HL-60 (cell line): ENCODE data around the gene AOC1.

Experiments used
- DNase-seq, 2 experiments: peaks; one replicate each; pipeline ENCODE4 v3.0.0-alpha.2; 2010 to 2020; ENCODE audit warnings: low read depth in 1 of 2, low spot score in 1 of 2
- H3K27ac ChIP-seq: fragments of 250-450 bp; sonication (Bioruptor Pico); replicated peaks from 2 replicates; pipeline ENCODE4 v1.5.1; 2020; ENCODE audit warnings: mild to moderate bottlenecking, moderate library complexity
- H3K27me3 ChIP-seq: fragments of 250-450 bp; sonication (Bioruptor Pico); 2 replicates; pipeline ENCODE4 v1.5.1; 2021; ENCODE audit warnings: mild to moderate bottlenecking, moderate library complexity; ENCODE audit not compliant: insufficient read depth, poor library complexity, severe bottlenecking
- H3K4me3 ChIP-seq: replicated peaks from 2 replicates; pipeline ENCODE4 v1.5.1; 2011; ENCODE audit warnings: mild to moderate bottlenecking, control low read depth, low read length; ENCODE audit not compliant: insufficient read depth
- GABPA ChIP-seq: IDR thresholded peaks from 2 replicates; pipeline ENCODE4 v1.6.1; 2012; ENCODE audit warnings: low read depth
- POLR2AphosphoS5 ChIP-seq: IDR thresholded peaks from 2 replicates; pipeline ENCODE4 v1.6.1; 2012; ENCODE audit warnings: low read depth
- SPI1 ChIP-seq: IDR thresholded peaks from 2 replicates; pipeline ENCODE4 v1.6.1; 2012; ENCODE audit warnings: low read depth, mild to moderate bottlenecking, borderline replicate concordance
- TF ChIP-seq, protein P1 (sequence below): IDR thresholded peaks from one replicate; pipeline ENCODE4 v1.5.1; 2011; ENCODE audit warnings: low read length, control low read depth, inconsistent platforms; ENCODE audit not compliant: insufficient read depth
- TF ChIP-seq, protein P2 (sequence below): IDR thresholded peaks from 2 replicates; pipeline ENCODE4 v1.6.1; 2012; ENCODE audit warnings: low read depth; ENCODE audit not compliant: insufficient replicate concordance

Gene AOC1

DNA sequence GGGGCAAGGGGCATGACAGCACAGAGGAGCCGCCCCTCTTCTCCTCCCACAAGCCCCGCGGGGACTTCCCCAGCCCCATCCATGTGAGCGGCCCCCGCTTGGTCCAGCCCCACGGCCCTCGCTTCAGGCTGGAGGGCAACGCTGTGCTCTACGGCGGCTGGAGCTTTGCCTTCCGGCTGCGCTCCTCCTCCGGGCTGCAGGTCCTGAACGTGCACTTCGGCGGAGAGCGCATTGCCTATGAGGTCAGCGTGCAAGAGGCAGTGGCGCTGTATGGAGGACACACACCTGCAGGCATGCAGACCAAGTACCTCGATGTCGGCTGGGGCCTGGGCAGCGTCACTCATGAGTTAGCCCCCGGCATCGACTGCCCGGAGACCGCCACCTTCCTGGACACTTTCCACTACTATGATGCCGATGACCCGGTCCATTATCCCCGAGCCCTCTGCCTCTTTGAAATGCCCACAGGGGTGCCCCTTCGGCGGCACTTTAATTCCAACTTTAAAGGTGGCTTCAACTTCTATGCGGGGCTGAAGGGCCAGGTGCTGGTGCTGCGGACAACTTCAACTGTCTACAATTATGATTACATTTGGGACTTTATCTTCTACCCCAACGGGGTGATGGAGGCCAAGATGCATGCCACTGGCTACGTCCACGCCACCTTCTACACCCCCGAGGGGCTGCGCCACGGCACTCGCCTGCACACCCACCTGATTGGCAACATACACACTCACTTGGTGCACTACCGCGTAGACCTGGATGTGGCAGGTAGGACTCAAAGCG, 5.1 kb downstream of the AOC1 start:
- Histone ChIP-seq H3K27me3 (no peaks in the 10 kb centered on the region), H3K27ac (no peak overlapping the region), H3K4me3 (no peak overlapping the region)
- TF ChIP-seq GABPA, result no peak
- TF ChIP-seq, protein P1, sequence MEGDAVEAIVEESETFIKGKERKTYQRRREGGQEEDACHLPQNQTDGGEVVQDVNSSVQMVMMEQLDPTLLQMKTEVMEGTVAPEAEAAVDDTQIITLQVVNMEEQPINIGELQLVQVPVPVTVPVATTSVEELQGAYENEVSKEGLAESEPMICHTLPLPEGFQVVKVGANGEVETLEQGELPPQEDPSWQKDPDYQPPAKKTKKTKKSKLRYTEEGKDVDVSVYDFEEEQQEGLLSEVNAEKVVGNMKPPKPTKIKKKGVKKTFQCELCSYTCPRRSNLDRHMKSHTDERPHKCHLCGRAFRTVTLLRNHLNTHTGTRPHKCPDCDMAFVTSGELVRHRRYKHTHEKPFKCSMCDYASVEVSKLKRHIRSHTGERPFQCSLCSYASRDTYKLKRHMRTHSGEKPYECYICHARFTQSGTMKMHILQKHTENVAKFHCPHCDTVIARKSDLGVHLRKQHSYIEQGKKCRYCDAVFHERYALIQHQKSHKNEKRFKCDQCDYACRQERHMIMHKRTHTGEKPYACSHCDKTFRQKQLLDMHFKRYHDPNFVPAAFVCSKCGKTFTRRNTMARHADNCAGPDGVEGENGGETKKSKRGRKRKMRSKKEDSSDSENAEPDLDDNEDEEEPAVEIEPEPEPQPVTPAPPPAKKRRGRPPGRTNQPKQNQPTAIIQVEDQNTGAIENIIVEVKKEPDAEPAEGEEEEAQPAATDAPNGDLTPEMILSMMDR, result no peak
- TF ChIP-seq POLR2AphosphoS5, result no peak
- TF ChIP-seq, protein P2, sequence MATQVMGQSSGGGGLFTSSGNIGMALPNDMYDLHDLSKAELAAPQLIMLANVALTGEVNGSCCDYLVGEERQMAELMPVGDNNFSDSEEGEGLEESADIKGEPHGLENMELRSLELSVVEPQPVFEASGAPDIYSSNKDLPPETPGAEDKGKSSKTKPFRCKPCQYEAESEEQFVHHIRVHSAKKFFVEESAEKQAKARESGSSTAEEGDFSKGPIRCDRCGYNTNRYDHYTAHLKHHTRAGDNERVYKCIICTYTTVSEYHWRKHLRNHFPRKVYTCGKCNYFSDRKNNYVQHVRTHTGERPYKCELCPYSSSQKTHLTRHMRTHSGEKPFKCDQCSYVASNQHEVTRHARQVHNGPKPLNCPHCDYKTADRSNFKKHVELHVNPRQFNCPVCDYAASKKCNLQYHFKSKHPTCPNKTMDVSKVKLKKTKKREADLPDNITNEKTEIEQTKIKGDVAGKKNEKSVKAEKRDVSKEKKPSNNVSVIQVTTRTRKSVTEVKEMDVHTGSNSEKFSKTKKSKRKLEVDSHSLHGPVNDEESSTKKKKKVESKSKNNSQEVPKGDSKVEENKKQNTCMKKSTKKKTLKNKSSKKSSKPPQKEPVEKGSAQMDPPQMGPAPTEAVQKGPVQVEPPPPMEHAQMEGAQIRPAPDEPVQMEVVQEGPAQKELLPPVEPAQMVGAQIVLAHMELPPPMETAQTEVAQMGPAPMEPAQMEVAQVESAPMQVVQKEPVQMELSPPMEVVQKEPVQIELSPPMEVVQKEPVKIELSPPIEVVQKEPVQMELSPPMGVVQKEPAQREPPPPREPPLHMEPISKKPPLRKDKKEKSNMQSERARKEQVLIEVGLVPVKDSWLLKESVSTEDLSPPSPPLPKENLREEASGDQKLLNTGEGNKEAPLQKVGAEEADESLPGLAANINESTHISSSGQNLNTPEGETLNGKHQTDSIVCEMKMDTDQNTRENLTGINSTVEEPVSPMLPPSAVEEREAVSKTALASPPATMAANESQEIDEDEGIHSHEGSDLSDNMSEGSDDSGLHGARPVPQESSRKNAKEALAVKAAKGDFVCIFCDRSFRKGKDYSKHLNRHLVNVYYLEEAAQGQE, result no peak
- TF ChIP-seq SPI1, result no peak
- DNase-seq, result no peak

DNA sequence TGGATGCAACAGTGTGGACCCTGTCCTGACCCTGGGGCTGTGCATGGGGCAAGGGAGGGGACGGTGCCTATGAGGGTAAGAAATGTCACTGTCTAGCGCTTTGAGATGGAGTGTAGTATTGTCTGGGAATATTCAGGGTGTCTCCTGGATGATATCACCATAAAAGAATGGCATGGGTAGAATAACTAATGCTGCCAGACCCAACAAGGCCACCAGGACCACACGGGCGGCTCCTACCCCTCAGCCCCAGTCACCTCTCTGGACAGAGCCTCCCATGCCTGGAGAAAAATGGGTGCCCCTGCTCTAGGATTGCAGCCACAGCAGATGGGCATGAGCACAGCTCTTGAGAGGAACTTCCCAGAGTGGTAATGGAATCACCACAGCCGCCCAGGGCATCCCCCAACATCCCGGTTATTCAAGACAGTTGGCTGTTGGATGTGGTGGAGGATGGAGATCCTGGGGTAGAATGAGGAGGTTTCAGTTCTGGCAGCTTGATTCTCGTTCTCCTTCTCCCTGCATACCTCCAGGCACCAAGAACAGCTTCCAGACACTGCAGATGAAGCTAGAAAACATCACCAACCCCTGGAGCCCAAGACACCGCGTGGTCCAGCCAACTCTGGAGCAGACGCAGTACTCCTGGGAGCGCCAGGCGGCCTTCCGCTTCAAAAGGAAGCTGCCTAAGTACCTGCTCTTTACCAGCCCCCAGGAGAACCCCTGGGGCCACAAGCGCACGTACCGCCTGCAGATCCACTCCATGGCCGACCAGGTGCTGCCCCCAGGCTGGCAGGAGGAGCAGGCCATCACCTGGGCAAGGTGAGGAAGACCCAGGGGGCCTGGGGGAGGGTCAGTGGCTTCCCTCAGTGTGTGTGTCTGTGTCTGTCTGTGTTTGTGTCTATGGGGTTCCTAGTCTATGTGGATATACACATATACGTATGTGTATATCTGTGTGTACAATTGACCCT, 6.2 kb downstream of the AOC1 start:
- Histone ChIP-seq H3K27me3 (no peaks in the 10 kb centered on the region), H3K27ac (no peak overlapping the region), H3K4me3 (no peak overlapping the region)
- DNase-seq, result no peak
- TF ChIP-seq, protein P2, result no peak
- TF ChIP-seq GABPA (no peak), SPI1 (no peak), POLR2AphosphoS5 (no peak)
- TF ChIP-seq, protein P1, result no peak

DNA sequence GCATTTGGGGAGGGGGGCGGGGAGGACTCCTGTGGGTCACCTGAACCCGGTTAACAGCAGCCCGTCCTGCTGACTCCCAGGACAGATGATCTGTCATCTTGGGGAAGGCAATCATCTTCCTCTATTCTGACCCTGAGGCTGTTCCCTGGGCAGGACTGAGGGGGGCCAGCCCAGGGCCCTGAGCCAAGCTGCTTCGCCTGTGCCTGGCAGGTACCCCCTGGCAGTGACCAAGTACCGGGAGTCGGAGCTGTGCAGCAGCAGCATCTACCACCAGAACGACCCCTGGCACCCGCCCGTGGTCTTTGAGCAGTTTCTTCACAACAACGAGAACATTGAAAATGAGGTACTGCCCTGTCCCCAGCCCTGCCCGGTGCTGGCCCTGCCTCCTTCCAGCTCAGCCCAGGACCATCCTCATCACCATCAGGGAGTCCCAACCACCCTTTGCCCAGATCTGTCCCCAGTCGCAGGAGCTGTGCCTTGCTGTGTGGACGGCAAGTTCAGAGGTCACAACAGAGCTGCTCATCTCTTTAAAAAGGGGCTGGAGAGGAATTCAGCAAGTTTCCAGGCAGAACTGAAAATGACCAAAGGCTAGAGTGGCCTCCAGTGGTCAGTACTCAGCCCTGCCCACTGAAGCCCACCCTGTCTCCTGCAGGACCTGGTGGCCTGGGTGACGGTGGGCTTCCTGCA, 8.1 kb downstream of the AOC1 start:
- Histone ChIP-seq H3K27me3 (no peaks in the 10 kb centered on the region), H3K27ac (no peak overlapping the region), H3K4me3 (no peak overlapping the region)
- DNase-seq, result no peak
- TF ChIP-seq GABPA (no peak), SPI1 (no peak), POLR2AphosphoS5 (no peak)
- TF ChIP-seq, protein P1, result no peak
- TF ChIP-seq, protein P2, result no peak
